H9 (cell line): ENCODE measurements around the gene PIAS4. TPM values are rescaled to one million over a fixed set of nuclear protein-coding genes. Genes with fewer than 3 reads are reported as not detected.

Experiments used
- DNase-seq: peaks from one replicate; pipeline ENCODE4 v3.0.0-alpha.2; 2017
- H2AFZ ChIP-seq: one replicate; pipeline ENCODE4 v1.6.1; 2013; ENCODE audit warnings: mild to moderate bottlenecking, low read length, control low read depth, moderate library complexity
- H2AK5ac ChIP-seq: 2 replicates; pipeline ENCODE4 v1.6.1; 2013; ENCODE audit warnings: low read length, control low read depth, mixed read lengths; ENCODE audit not compliant: insufficient read length
- H2BK120ac ChIP-seq: one replicate; pipeline ENCODE4 v1.6.1; 2013; ENCODE audit warnings: low read depth, mild to moderate bottlenecking, low read length, control low read depth, inconsistent platforms; ENCODE audit not compliant: poor library complexity, severe bottlenecking
- H2BK12ac ChIP-seq: 2 replicates; pipeline ENCODE4 v1.6.1; 2013; ENCODE audit warnings: low read length, control low read depth, mixed read lengths, low read depth; ENCODE audit not compliant: insufficient read length
- H2BK15ac ChIP-seq: 2 replicates; pipeline ENCODE4 v1.6.1; 2013; ENCODE audit warnings: low read depth, low read length, control low read depth
- H2BK20ac ChIP-seq: one replicate; pipeline ENCODE4 v1.6.1; 2013; ENCODE audit warnings: low read depth, mild to moderate bottlenecking, low read length, control low read depth, inconsistent platforms; ENCODE audit not compliant: poor library complexity, severe bottlenecking
- H2BK5ac ChIP-seq: 2 replicates; pipeline ENCODE4 v1.6.1; 2013; ENCODE audit warnings: low read length, control low read depth, mixed read lengths; ENCODE audit not compliant: insufficient read length
- H3K14ac ChIP-seq: 2 replicates; pipeline ENCODE4 v1.6.1; 2013; ENCODE audit warnings: low read length, control low read depth; ENCODE audit not compliant: insufficient read depth
- H3K18ac ChIP-seq: 2 replicates; pipeline ENCODE4 v1.6.1; 2013; ENCODE audit warnings: low read depth, mild to moderate bottlenecking, mixed read lengths, low read length, control low read depth; ENCODE audit not compliant: insufficient read length
- H3K23ac ChIP-seq: 2 replicates; pipeline ENCODE4 v1.6.1; 2013; ENCODE audit warnings: low read length, control low read depth, mixed read lengths, low read depth; ENCODE audit not compliant: insufficient read length
- H3K23me2 ChIP-seq: 2 replicates; pipeline ENCODE4 v1.6.1; 2013; ENCODE audit warnings: low read depth, mild to moderate bottlenecking, mixed read lengths, low read length, control low read depth; ENCODE audit not compliant: insufficient read length, poor library complexity, severe bottlenecking
- H3K27ac ChIP-seq: 2 replicates; pipeline ENCODE4 v1.5.1; 2013; ENCODE audit warnings: low read length, control low read depth, mixed read lengths, low read depth; ENCODE audit not compliant: insufficient read length
- H3K27me3 ChIP-seq: 2 replicates; pipeline ENCODE4 v1.6.1; 2013; ENCODE audit warnings: low read length, control low read depth, inconsistent platforms; ENCODE audit not compliant: insufficient read depth
- H3K4ac ChIP-seq: 2 replicates; pipeline ENCODE4 v1.6.1; 2013; ENCODE audit warnings: low read depth, mild to moderate bottlenecking, control low read depth, inconsistent platforms, low read length, moderate library complexity
- H3K4me1 ChIP-seq: 2 replicates; pipeline ENCODE4 v1.6.1; 2013; ENCODE audit warnings: low read length, control low read depth, inconsistent platforms; ENCODE audit not compliant: insufficient read depth
- H3K4me2 ChIP-seq: 2 replicates; pipeline ENCODE4 v1.6.1; 2013; ENCODE audit warnings: low read length, control low read depth, mixed read lengths; ENCODE audit not compliant: insufficient read length, insufficient read depth
- H3K56ac ChIP-seq: 2 replicates; pipeline ENCODE4 v1.6.1; 2013; ENCODE audit warnings: low read depth, mild to moderate bottlenecking, mixed read lengths, low read length, control low read depth; ENCODE audit not compliant: insufficient read length
- H3K79me1 ChIP-seq: 2 replicates; pipeline ENCODE4 v1.6.1; 2013; ENCODE audit warnings: low read depth, mild to moderate bottlenecking, moderate library complexity, low read length, control low read depth, inconsistent platforms; ENCODE audit not compliant: insufficient read depth, poor library complexity, severe bottlenecking
- H3K79me2 ChIP-seq: 2 replicates; pipeline ENCODE4 v1.6.1; 2013; ENCODE audit warnings: low read length, control low read depth, inconsistent platforms; ENCODE audit not compliant: insufficient read depth
- H3K9ac ChIP-seq: 2 replicates; pipeline ENCODE4 v1.6.1; 2013; ENCODE audit warnings: low read length, control low read depth, mixed read lengths; ENCODE audit not compliant: insufficient read length; ENCODE audit errors: extremely low read depth
- H3K9me3 ChIP-seq: one replicate; pipeline ENCODE4 v1.6.1; 2013; ENCODE audit warnings: low read depth, low read length, inconsistent platforms; ENCODE audit not compliant: control insufficient read depth
- H3T11ph ChIP-seq: one replicate; pipeline ENCODE4 v1.6.1; 2013; ENCODE audit warnings: mild to moderate bottlenecking, low read length, control low read depth, inconsistent platforms
- H4K20me1 ChIP-seq: one replicate; pipeline ENCODE4 v1.6.1; 2013; ENCODE audit not compliant: control insufficient read depth, insufficient read length, insufficient read depth
- H4K5ac ChIP-seq: 2 replicates; pipeline ENCODE4 v1.6.1; 2013; ENCODE audit warnings: low read depth, mild to moderate bottlenecking, mixed read lengths, low read length, control low read depth; ENCODE audit not compliant: insufficient read length
- H4K8ac ChIP-seq: replicated peaks from 2 replicates; pipeline ENCODE4 v1.6.1; 2013; ENCODE audit warnings: low read length, control low read depth, mixed read lengths, low read depth; ENCODE audit not compliant: insufficient read length
- H4K91ac ChIP-seq: 2 replicates; pipeline ENCODE4 v1.6.1; 2013; ENCODE audit warnings: low read depth, mild to moderate bottlenecking, moderate library complexity, mixed read lengths, low read length, control low read depth; ENCODE audit not compliant: insufficient read length
- H3K27ac Mint-ChIP-seq, 3 experiments: 2 replicates in 2 of 3; 3 replicates in 1 of 3; pipeline ENCODE4 v1.8.0; 2020 to 2021; ENCODE audit warnings: mixed read lengths in 3 of 3, mild to moderate bottlenecking in 1 of 3, moderate library complexity in 1 of 3
- H3K27me3 Mint-ChIP-seq: 2 replicates; pipeline ENCODE4 v1.8.0; 2021; ENCODE audit warnings: low read depth, mild to moderate bottlenecking, moderate library complexity, mixed read lengths
- H3K36me3 Mint-ChIP-seq, 3 experiments: 2 replicates in 2 of 3; 3 replicates in 1 of 3; pipeline ENCODE4 v1.8.0; 2020 to 2021; ENCODE audit warnings: low read depth in 3 of 3, mixed read lengths in 3 of 3; ENCODE audit not compliant: insufficient read depth in 1 of 3
- H3K4me1 Mint-ChIP-seq, 2 experiments: 2 replicates each; pipeline ENCODE4 v1.8.0; 2020; ENCODE audit warnings: mixed read lengths in 2 of 2
- H3K4me3 Mint-ChIP-seq, 2 experiments: 2 replicates in 1 of 2; 3 replicates in 1 of 2; pipeline ENCODE4 v1.8.0; 2020 to 2021; ENCODE audit warnings: mild to moderate bottlenecking in 2 of 2, mixed read lengths in 2 of 2, moderate library complexity in 1 of 2
- H3K9me3 Mint-ChIP-seq, 2 experiments: 2 replicates in 1 of 2; 3 replicates in 1 of 2; pipeline ENCODE4 v1.8.0; 2020; ENCODE audit warnings: mild to moderate bottlenecking in 2 of 2, mixed read lengths in 2 of 2, moderate library complexity in 1 of 2
- CTCF ChIP-seq: fragments of 200-600 bp; sonication (generic); conservative IDR thresholded peaks from 3 replicates; pipeline ENCODE4 v1.8.0; 2021; ENCODE audit warnings: antibody characterized with exemption, mild to moderate bottlenecking
- WGBS: extraction: QIAGEN DNeasy Blood & Tissue Kit; methylation state at CpG from one replicate; pipeline ENCODE4 v1.1.7; 2013; ENCODE audit warnings: missing lambda C conversion rate, low lambda C conversion rate, mixed read lengths; ENCODE audit not compliant: insufficient read length; ENCODE audit errors: extremely low coverage; 5-methylcytosine and 5-hydroxymethylcytosine counted together
- total RNA-seq: library from RNA; stranded (reverse); gene quantifications from 2 replicates; pipeline ENCODE4 v1.2.1, GENCODE V29; 2021

Gene PIAS4
- total RNA-seq, 1 experiment from 2014 or later, result 52.0 TPM

- Histone ChIP-seq H2BK12ac (no peak overlapping the region), H3K4ac (no peak overlapping the region), H2AFZ (no peak overlapping the region), H4K20me1 (peaks cover 3% of the 10 kb centered on the region), H3K4me2 (no peak overlapping the region), H3K18ac (no peak overlapping the region), H4K91ac (no peak overlapping the region), H2AK5ac (no peak overlapping the region), H2BK120ac (no peak overlapping the region), H2BK5ac (no peak overlapping the region), H3K14ac (no peak overlapping the region), H3T11ph (no peak overlapping the region), H3K23ac (no peak overlapping the region), H3K79me1 (peaks cover 13% of the 10 kb centered on the region), H3K27ac (no peak overlapping the region), H3K4me1 (no peaks in the 10 kb centered on the region; the same call in 1 of the 2 replicates), H2BK15ac (no peak overlapping the region), H3K9ac (no peak overlapping the region), H3K79me2 (peaks cover 37% of the 10 kb centered on the region; the same call in 1 of the 2 replicates), H3K23me2 (peaks cover 8% of the 10 kb centered on the region), H3K9me3 (no peaks in the 10 kb centered on the region), H3K27me3 (no peaks in the 10 kb centered on the region), H4K8ac (no peak overlapping the region), H4K5ac (no peak overlapping the region), H3K56ac (no peak overlapping the region), H2BK20ac (no peak overlapping the region)
- DNase-seq, result no peak
- Mint-ChIP-seq H3K27me3 (no peaks in the 10 kb centered on the region; the same call in 1 of the 2 replicates), H3K27ac (no peak overlapping the region), H3K9me3 (no peaks in the 10 kb centered on the region), H3K4me1 (peaks cover 6 to 18% of the 10 kb centered on the region in 2 experiments), H3K36me3 (peaks cover 4 to 11% (median 10%) of the 10 kb centered on the region in 3 experiments; a peak in 5 of 7 replicates), H3K4me3 (no peak overlapping the region)
- no peak for TF ChIP-seq CTCF
- WGBS, result no CpG with 5 or more reads among the region's 16 CpGs
These were observed 53.2 kb downstream of the PIAS4 start for GRCh38 chr19:4060621-4061177.
